A673 (cell line): Measurements from ENCODE around the gene MRPL48.

Experiments used
- CTCF ChIP-seq: fragments of 300-800, 200-600 bp; sonication (generic); conservative IDR thresholded peaks from 2 replicates; pipeline ENCODE4 v1.5.1; 2017; ENCODE audit warnings: low read depth, mild to moderate bottlenecking, antibody characterized with exemption, low read length, moderate library complexity, mixed read lengths
- EZH2 ChIP-seq: fragments of 200-600 bp; sonication (generic); IDR thresholded peaks from 2 replicates; pipeline ENCODE4 v1.6.1; 2017; ENCODE audit warnings: borderline replicate concordance, low read depth, mild to moderate bottlenecking, mixed read lengths, antibody characterized with exemption, low read length; ENCODE audit not compliant: poor library complexity, severe bottlenecking

GRCh38 chr11:73862986-73863385 is 75.3 kb downstream of the MRPL48 start:
- TF ChIP-seq CTCF (no peak), EZH2 (no peak)
